ENCODE measurements around the gene HHAT.

DNA sequence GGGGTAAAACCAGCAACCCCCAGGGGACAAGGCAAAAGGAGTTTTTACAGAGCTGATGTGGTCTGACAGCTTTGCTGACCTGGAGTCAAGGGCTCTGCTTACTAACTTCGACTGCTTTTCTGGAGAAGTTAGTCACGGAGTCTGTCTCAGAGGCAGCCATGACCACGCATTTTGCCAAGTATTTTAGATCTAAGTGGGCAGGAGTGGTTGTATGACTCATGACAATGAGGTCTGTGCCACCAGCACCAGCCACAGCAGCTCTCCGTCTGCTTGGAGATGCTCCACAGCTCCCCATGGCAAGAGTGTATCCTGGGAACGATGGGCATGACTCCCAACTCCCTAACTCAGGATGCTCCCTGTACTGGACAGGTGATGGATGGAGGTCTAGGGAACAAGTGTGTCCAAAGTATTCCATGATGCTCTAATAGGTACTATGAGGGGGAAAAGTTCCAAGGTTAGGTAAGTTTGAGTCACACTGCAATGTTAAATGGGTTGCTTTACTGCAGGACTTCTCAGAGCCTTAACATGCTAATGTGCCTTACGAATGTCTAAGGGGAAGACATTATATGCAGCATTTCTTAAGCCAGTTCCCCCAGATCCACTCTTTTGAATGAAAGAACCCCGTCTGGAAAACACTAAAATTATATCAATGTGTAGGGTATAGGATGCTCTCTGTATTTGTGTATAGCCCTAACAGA is 359.0 kb downstream of the HHAT start:
- TF ChIP-seq, protein P1, sequence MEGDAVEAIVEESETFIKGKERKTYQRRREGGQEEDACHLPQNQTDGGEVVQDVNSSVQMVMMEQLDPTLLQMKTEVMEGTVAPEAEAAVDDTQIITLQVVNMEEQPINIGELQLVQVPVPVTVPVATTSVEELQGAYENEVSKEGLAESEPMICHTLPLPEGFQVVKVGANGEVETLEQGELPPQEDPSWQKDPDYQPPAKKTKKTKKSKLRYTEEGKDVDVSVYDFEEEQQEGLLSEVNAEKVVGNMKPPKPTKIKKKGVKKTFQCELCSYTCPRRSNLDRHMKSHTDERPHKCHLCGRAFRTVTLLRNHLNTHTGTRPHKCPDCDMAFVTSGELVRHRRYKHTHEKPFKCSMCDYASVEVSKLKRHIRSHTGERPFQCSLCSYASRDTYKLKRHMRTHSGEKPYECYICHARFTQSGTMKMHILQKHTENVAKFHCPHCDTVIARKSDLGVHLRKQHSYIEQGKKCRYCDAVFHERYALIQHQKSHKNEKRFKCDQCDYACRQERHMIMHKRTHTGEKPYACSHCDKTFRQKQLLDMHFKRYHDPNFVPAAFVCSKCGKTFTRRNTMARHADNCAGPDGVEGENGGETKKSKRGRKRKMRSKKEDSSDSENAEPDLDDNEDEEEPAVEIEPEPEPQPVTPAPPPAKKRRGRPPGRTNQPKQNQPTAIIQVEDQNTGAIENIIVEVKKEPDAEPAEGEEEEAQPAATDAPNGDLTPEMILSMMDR (IDR thresholded peaks at IDR 0.05; ENCODE audit: poor library complexity, severe bottlenecking) = no peak
- TF ChIP-seq SMC3 (conservative IDR thresholded peaks at IDR 0.05; ENCODE audit: poor library complexity) = no peak
- no peak for TF ChIP-seq TAF1 (IDR thresholded peaks at IDR 0.05; ENCODE audit: low read depth)
- TF ChIP-seq EZH2 (IDR thresholded peaks at IDR 0.05; ENCODE audit: borderline replicate concordance, insufficient read depth, low read length, poor library complexity, severe bottlenecking) = no peak
- no peak for TF ChIP-seq POLR2AphosphoS5 (IDR thresholded peaks at IDR 0.05)
- no peak for TF ChIP-seq EP300 (conservative IDR thresholded peaks at IDR 0.05; ENCODE audit: poor library complexity, severe bottlenecking)
- no peak for TF ChIP-seq MXI1 (conservative IDR thresholded peaks at IDR 0.05; ENCODE audit: poor library complexity, severe bottlenecking)
- TF ChIP-seq, protein P2, sequence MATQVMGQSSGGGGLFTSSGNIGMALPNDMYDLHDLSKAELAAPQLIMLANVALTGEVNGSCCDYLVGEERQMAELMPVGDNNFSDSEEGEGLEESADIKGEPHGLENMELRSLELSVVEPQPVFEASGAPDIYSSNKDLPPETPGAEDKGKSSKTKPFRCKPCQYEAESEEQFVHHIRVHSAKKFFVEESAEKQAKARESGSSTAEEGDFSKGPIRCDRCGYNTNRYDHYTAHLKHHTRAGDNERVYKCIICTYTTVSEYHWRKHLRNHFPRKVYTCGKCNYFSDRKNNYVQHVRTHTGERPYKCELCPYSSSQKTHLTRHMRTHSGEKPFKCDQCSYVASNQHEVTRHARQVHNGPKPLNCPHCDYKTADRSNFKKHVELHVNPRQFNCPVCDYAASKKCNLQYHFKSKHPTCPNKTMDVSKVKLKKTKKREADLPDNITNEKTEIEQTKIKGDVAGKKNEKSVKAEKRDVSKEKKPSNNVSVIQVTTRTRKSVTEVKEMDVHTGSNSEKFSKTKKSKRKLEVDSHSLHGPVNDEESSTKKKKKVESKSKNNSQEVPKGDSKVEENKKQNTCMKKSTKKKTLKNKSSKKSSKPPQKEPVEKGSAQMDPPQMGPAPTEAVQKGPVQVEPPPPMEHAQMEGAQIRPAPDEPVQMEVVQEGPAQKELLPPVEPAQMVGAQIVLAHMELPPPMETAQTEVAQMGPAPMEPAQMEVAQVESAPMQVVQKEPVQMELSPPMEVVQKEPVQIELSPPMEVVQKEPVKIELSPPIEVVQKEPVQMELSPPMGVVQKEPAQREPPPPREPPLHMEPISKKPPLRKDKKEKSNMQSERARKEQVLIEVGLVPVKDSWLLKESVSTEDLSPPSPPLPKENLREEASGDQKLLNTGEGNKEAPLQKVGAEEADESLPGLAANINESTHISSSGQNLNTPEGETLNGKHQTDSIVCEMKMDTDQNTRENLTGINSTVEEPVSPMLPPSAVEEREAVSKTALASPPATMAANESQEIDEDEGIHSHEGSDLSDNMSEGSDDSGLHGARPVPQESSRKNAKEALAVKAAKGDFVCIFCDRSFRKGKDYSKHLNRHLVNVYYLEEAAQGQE (IDR thresholded peaks at IDR 0.05; ENCODE audit: borderline replicate concordance) = no peak
